Measurements from ENCODE around the gene AKAP6.

AKAP6 gene

DNA sequence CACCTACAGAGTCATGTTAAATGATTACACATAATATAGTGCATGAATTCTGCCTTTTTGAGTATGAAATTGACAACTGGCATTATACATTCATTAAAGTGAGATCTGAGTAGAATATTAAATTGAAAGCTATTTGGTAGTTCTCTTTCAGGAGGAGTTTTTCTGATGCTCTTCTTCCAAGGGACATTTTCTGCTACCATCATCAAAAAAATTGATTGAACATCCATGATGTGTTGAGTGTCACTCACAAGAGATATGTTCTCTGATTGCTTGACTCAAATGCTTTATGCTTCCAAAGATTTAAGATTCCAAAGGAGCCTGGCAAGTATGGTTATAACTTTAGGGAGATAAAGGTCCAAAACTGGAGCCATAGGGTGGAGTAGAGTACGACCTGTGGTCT, 64.9 kb downstream of the AKAP6 start:
- H4K20me1 ChIP-seq (ENCODE audit: insufficient read depth) = no peaks in the 10 kb centered on the region
- no peak overlapping the region for H3K9ac ChIP-seq
- no peaks in the 10 kb centered on the region for H3K27me3 ChIP-seq (ENCODE audit: insufficient read depth, low read depth)
- H2AFZ ChIP-seq (ENCODE audit: low read depth) = no peak overlapping the region
- H3K4me3 ChIP-seq (IDR thresholded peaks at IDR 0.05; ENCODE audit: insufficient read depth, low read depth, low read length) = no peak overlapping the region
- no peak overlapping the region for H3K27ac ChIP-seq
- H3K4me2 ChIP-seq = no peak overlapping the region
- H3K36me3 ChIP-seq (ENCODE audit: insufficient read depth) = no peaks in the 10 kb centered on the region
- TF ChIP-seq, protein P1, sequence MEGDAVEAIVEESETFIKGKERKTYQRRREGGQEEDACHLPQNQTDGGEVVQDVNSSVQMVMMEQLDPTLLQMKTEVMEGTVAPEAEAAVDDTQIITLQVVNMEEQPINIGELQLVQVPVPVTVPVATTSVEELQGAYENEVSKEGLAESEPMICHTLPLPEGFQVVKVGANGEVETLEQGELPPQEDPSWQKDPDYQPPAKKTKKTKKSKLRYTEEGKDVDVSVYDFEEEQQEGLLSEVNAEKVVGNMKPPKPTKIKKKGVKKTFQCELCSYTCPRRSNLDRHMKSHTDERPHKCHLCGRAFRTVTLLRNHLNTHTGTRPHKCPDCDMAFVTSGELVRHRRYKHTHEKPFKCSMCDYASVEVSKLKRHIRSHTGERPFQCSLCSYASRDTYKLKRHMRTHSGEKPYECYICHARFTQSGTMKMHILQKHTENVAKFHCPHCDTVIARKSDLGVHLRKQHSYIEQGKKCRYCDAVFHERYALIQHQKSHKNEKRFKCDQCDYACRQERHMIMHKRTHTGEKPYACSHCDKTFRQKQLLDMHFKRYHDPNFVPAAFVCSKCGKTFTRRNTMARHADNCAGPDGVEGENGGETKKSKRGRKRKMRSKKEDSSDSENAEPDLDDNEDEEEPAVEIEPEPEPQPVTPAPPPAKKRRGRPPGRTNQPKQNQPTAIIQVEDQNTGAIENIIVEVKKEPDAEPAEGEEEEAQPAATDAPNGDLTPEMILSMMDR (conservative IDR thresholded peaks at IDR 0.05; ENCODE audit: low read depth, low read length) = no peak
- no peaks in the 10 kb centered on the region for H3K79me2 ChIP-seq (ENCODE audit: insufficient read depth, low read depth)
- no peaks in the 10 kb centered on the region for H3K4me1 ChIP-seq (ENCODE audit: low read depth, poor library complexity, severe bottlenecking)

DNA sequence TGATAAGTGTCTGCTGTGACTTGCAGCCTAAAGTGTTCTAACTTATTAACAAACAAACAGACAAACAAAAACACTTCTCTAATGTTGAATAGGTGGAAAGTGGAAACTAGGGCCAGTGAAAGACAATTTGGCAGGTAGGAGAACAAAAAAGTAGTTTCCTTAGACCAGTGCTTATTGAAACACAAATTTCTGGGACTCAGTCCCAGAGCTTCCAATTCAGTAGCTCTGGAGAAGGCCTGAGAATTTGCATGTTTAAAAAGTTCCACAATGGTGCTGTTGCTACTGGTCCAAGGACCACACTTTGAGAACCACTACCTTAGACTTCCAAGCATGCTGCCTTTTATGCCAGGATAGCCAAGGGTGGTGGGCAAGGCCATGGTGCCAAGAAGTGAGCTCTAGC, 67.8 kb downstream of the AKAP6 start:
- Histone ChIP-seq H3K4me3 (IDR thresholded peaks at IDR 0.05; ENCODE audit: insufficient read depth, low read depth, low read length) (no peak overlapping the region), H3K36me3 (ENCODE audit: insufficient read depth) (no peaks in the 10 kb centered on the region), H4K20me1 (ENCODE audit: insufficient read depth) (no peaks in the 10 kb centered on the region), H3K4me2 (no peak overlapping the region), H2AFZ (ENCODE audit: low read depth) (no peak overlapping the region), H3K4me1 (ENCODE audit: low read depth, poor library complexity, severe bottlenecking) (no peaks in the 10 kb centered on the region), H3K27ac (no peak overlapping the region), H3K27me3 (ENCODE audit: insufficient read depth, low read depth) (no peaks in the 10 kb centered on the region), H3K9ac (no peak overlapping the region), H3K79me2 (ENCODE audit: insufficient read depth, low read depth) (no peaks in the 10 kb centered on the region)
- TF ChIP-seq, protein P1 (conservative IDR thresholded peaks at IDR 0.05; ENCODE audit: low read depth, low read length) = no peak

DNA sequence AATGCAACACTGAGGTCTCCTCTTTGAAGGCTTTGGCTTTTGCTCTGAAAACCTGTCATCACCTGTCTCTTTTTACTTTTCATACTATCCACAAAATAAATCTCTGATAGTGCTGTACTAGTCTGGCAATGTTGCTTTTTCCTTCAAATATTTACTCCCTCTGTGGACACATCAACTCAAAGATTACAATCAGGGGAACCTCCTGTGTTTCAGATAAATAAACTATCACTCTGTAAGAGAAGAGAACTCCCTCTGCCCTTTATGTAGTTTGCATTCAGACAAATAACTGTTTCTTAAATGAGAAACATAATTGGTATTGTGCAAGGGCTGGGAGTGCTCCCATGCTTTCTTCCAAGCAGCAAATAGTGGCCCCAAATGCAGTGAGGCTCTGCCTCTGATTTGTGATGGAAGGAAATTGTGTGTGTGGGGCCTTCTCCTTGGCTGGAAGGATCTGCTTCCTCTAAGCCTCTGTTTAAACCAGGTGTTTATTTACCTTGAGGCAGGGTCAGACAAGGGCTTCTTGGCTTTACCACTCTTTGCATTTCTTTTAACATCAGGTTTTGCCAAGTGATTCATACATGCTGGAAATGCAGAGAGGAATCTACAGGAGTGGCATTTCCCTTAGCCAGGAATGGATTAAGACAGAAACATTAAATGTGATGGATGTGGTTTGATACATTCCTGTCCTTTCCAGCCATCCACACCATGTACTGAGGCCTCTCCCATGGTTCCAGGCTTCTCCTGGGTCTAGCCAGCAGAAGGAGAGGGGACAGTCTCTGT, 69.0 kb downstream of the AKAP6 start:
- Histone ChIP-seq H3K27ac (no peak overlapping the region), H4K20me1 (ENCODE audit: insufficient read depth) (no peaks in the 10 kb centered on the region), H3K36me3 (ENCODE audit: insufficient read depth) (no peaks in the 10 kb centered on the region), H3K79me2 (ENCODE audit: insufficient read depth, low read depth) (no peaks in the 10 kb centered on the region), H3K4me2 (no peak overlapping the region), H3K9ac (no peak overlapping the region), H3K4me3 (IDR thresholded peaks at IDR 0.05; ENCODE audit: insufficient read depth, low read depth, low read length) (no peak overlapping the region), H3K27me3 (ENCODE audit: insufficient read depth, low read depth) (no peaks in the 10 kb centered on the region), H2AFZ (ENCODE audit: low read depth) (no peak overlapping the region), H3K4me1 (ENCODE audit: low read depth, poor library complexity, severe bottlenecking) (no peaks in the 10 kb centered on the region)
- TF ChIP-seq, protein P1 (conservative IDR thresholded peaks at IDR 0.05; ENCODE audit: low read depth, low read length) = no peak

DNA sequence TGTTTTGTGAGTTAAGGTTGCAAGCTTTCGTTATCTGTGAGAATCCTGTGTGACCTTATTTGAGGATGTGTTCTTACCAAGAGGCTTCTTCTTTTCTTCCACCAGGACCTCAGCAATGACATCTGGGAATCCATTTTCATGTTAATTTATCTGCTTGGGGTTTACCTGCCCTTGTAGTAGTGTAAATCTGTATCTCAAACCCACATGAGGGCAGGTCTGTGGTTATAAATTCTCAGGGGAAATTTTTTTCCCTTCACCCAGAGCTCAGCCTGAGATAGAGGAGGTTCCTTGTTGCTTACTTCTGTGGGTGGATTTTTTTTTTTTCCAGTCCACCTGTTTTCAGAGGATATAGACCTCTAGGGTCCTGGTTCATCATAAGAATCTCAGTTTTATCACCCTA, 70.8 kb downstream of the AKAP6 start:
- Histone ChIP-seq H2AFZ (ENCODE audit: low read depth) (no peak overlapping the region), H3K4me3 (IDR thresholded peaks at IDR 0.05; ENCODE audit: insufficient read depth, low read depth, low read length) (no peak overlapping the region), H3K36me3 (ENCODE audit: insufficient read depth) (no peaks in the 10 kb centered on the region), H3K79me2 (ENCODE audit: insufficient read depth, low read depth) (no peaks in the 10 kb centered on the region), H4K20me1 (ENCODE audit: insufficient read depth) (no peaks in the 10 kb centered on the region), H3K4me2 (no peak overlapping the region), H3K4me1 (ENCODE audit: low read depth, poor library complexity, severe bottlenecking) (no peaks in the 10 kb centered on the region), H3K27me3 (ENCODE audit: insufficient read depth, low read depth) (no peaks in the 10 kb centered on the region), H3K9ac (no peak overlapping the region), H3K27ac (no peak overlapping the region)
- TF ChIP-seq, protein P1 (conservative IDR thresholded peaks at IDR 0.05; ENCODE audit: low read depth, low read length) = no peak

Measured in KMS-11 (cell line).